Stimulated activated CD4-positive, alpha-beta T cell treated with anti-CD3 and anti-CD28 coated beads, Interleukin-1b, Interleukin-23, amount 100 ng/mL, for 48 hours (primary cell): Measurements from ENCODE around the gene PAX8.
"Not testable (repeated sequence)": the region's sequence is repeated elsewhere in the genome, so short reads cannot be mapped to it uniquely, and the experiment has no call there.

Source experiments
- DNase-seq: peaks from one replicate; pipeline ENCODE4 v3.0.0-alpha.2; 2020

PAX8 gene

GRCh38 chr2:113288117-113288673 is 9.5 kb upstream of the PAX8 start:
- not testable (repeated sequence) for DNase-seq

GRCh38 chr2:113285816-113286215 is 7.1 kb upstream of the PAX8 start:
- no peak for DNase-seq

GRCh38 chr2:113284999-113285398 is 6.3 kb upstream of the PAX8 start:
- not testable (repeated sequence) for DNase-seq

GRCh38 chr2:113284476-113284875 is 5.8 kb upstream of the PAX8 start:
- no peak for DNase-seq

GRCh38 chr2:113283704-113284284 is 5.1 kb upstream of the PAX8 start:
- no peak for DNase-seq

GRCh38 chr2:113282747-113283533 is 4.2 kb upstream of the PAX8 start:
- DNase-seq, result no peak

- no peak for DNase-seq
These were observed 3.4 kb upstream of the PAX8 start for GRCh38 chr2:113281910-113282746.

GRCh38 chr2:113278073-113278741 is 514 bp downstream of the PAX8 start:
- no peak for DNase-seq

GRCh38 chr2:113277474-113278072 is 1.1 kb downstream of the PAX8 start:
- no peak for DNase-seq

GRCh38 chr2:113276761-113277425 is 1.8 kb downstream of the PAX8 start:
- no peak for DNase-seq

- DNase-seq, result no peak
These were observed 2.4 kb downstream of the PAX8 start for GRCh38 chr2:113276216-113276760.

GRCh38 chr2:113275556-113276215 is 3.0 kb downstream of the PAX8 start:
- no peak for DNase-seq

GRCh38 chr2:113274432-113274831 is 4.3 kb downstream of the PAX8 start:
- no peak for DNase-seq

GRCh38 chr2:113273981-113274380 is 4.7 kb downstream of the PAX8 start:
- no peak for DNase-seq

GRCh38 chr2:113273027-113273551 is 5.6 kb downstream of the PAX8 start:
- peak; percentile 15 for DNase-seq

- DNase-seq, result no peak
These were observed 6.2 kb downstream of the PAX8 start for GRCh38 chr2:113272477-113272876.

GRCh38 chr2:113268621-113269360 is 9.9 kb downstream of the PAX8 start:
- DNase-seq, result no peak

GRCh38 chr2:113266431-113266830 is 12.3 kb downstream of the PAX8 start:
- DNase-seq, result no peak

GRCh38 chr2:113264713-113265403 is 13.9 kb downstream of the PAX8 start:
- no peak for DNase-seq
